GM21528 (cell line): ENCODE results near the gene CYP26C1.

Experiments
- ATAC-seq: cut with Tn5 transposase; IDR thresholded peaks from one replicate; pipeline ENCODE4 v1.9.1; 2021; ENCODE audit warnings: mild to moderate bottlenecking, moderate library complexity; ENCODE audit not compliant: unreplicated experiment, low FRiP score

CYP26C1 gene

DNA sequence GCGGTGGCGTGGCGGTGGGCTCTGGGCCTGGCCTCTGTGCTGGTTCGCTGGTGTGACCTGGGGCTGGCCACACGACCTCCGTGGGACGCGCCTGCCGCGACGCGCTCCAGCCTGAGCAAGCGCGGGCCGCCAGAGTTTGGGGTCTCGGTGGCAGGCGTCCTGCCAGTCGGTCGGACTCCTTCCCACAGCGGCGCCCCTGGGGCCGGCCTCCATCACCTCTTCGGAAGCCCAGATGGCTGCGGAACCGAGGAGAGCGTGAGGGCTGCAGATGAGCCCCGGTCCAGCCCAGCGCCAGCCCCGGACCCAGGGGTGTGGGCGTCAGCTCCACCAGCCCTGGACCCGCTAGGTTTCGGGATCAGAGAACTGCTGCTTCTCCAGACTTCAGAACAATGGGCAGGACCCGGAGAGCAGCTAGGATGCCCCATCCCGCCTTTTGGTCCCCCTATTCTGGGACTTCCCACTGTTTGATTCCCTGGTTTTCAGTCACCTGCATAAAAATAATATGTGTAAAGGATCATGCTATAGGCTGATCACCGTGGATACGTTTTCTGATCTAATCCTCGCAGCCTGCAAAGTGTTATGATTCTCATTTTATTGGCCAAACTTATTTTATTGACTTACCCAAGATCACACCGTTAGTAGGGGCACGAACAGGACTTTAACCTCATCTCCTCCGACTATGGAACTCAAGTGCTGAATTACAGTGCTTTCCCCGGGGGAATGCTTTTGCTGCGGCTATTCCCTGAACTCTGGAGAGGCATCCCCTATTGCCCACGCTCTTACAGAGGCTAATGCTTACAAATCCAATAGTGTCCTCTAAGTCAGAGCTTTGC is 2.8 kb downstream of the CYP26C1 start:
- no peak for ATAC-seq

DNA sequence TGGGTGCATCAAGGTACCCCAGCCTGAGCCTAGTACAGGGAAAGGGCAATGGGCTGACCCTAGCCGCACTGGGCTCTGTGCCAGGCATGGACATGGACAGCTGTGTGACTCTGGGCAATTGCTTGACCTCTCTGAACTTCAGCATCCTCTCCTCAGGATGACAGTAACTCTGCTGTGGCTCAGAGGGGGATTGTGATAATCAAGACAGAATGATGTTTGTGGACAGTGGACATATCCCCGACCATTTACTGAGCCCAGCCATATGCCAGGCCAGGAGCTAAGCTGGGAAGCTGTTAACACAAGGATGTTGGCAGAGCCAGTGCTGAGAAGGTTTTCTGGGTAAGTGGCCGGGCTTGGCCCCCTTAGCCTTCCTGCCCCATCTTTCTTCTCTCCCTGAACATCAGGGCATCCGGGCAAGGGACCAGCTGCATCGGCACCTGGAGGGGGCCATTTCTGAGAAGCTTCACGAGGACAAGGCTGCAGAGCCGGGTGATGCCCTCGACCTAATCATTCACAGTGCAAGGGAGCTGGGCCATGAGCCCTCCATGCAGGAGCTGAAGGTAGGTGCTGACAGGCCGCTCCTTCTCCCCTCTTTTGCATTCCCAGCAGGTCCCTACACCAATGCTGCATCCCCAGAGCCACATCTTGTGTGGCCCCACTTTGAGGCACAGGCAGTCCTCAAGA is 3.5 kb downstream of the CYP26C1 start:
- ATAC-seq, result no peak

DNA sequence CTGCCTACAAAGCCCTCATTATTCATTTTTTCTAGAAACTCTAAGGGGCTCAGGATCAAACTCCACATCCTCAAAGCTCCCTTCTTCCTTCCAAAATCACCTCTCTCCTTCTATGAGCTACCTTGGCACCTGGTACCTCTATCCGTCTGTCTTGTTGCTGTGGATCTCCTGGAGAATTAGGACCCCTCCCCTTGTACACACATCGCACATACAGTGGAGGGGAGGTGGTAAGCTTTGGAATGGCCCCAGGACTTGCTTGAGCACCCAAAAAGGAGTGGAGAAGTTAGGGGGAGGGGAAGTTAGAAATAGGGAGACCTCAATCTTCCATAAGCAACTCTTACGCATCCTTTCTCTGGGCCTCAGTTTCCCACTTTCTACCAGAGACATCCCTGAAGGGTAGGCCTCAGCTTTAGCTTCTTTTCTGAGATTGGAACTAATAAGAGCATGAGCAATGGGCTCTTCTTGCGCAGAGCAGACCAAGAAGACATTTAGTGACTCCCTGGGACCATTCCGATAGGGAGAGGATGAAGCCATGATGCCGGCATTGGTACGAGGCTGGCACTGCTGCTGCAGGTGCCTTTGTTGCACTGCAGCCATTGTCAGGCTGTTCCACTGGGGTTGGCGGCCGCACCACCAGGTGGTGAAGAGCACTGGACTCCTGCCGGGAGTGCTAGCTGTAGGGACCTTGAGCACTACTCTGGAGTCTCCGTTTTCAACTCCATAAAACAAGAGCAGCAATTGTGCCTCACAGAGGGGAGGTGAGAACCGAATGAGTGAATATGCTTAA is 4.5 kb downstream of the CYP26C1 start:
- no peak for ATAC-seq

DNA sequence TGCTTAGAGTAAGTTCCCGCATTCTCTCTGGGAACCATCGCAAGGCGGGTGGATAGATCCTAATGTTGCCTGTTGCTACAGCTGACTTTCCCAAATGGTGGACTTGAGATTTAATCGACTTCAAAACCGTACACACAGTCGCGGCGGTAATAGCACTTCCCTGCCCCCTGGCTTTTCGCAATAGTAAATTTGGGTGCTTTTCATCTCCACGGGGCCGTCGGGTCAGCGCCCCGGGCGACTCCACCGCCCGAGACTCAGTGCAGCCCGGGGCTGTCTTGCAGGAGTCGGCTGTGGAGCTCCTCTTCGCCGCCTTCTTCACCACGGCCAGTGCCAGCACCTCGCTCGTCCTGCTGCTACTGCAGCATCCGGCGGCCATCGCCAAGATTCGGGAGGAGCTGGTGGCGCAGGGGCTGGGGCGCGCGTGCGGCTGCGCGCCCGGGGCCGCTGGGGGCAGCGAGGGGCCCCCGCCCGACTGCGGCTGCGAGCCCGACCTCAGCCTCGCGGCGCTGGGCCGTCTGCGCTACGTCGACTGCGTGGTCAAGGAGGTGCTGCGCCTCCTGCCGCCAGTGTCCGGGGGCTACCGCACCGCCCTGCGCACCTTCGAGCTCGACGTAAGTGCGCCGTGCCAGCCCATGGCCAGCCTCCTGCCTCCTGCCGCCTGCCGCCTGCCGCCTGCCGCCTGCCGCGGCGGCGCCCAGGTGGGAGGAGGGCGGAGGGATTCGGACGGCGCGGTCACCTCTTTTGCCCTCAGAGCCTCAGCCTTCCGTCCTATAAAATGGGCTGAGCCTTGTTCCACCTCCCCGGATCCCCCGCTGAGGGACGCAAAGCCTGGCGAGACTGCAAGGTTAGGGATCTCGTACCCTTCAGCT is 5.3 kb downstream of the CYP26C1 start:
- no peak for ATAC-seq

DNA sequence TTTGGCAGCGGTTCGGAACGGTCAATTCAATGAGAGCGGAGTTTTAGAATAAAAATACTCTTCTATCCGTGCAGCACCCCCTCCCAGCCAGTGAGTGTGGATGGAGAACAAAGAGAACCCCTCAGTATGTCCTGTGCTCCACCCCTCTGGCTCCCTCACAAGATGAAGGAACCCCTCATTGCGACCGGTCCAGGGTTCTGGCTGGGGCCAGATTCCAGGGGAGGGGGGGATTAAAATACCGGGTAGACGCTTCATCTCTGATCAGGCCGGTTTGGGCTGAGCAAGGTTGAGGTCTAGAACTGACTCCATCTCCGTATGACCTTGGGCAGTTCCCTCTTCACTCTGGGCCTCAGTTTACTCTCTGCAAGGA is 5.9 kb downstream of the CYP26C1 start:
- no peak for ATAC-seq

DNA sequence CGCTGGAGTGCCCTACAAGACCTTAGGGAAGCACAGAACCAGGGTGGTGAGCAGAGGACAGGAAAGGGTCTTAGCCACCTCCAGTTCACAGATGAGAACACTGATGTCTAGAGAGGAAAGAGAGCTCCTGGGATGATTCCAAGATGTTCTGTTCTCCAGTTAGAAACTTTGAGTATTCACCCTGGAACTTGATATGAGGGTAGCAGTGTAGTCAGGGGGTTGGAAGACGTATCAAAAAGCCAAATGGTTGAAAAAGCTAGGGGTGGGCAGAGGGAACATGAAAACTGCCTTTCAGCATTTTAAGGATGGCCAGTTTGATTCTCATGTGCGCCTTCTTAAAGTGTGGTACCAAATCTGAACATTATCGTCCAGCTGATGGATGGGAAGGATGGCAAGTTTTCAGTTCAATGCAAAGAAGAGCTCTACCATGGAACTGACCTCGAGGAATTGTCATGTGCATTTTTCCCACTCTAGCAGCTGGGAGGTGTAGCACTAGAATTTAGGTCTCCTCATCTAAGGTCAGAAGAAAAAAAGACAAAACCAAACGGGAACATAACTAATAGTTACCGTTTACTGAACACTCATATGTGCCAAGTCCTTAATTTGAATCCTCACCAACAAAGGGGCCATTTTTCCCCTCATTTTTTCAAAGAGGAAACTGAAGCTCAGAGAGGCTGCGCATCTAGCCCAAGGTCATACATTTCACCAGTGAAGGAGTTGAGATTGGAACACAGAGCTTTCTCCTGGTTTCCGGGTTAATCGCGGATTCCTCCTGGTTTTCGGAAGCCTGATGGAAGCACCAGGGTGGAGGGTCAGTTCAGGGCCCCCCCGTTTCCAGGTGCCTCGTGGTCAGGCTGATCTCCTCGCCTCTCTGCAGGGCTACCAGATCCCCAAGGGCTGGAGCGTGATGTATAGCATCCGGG is 7.1 kb downstream of the CYP26C1 start:
- no peak for ATAC-seq

DNA sequence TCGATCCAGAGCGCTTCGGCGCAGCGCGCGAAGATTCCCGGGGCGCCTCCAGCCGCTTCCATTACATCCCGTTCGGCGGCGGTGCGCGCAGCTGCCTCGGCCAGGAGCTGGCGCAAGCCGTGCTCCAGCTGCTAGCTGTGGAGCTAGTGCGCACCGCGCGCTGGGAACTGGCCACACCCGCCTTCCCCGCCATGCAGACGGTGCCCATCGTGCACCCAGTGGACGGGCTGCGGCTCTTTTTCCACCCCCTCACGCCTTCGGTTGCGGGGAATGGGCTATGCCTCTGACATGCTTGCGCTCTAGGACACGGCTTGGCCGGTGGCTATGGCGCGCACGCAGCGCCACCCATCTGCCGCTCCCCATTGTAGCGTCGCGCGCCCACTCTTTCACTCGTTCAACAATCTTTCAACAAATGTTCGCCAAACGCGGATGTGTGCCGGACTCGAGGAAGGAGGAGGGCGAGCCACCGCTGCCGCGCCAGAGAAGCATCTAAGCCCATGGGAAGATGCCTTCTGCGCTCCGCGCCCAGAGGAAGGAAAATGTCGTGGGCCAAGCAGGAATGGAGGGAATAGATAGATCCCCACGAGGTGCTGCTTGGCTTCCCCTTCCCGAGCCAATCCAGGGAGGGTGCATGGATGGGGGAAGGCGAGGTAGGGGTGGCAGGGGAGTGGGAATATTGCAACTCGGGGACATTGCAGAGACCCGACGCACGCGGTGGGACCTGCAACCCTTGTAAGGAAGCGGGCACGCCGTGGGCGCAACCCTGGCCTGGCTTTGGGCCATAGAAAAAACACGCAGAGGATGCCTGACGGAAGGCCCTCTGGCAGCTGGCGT is 8.0 kb downstream of the CYP26C1 start:
- ATAC-seq, result no peak

DNA sequence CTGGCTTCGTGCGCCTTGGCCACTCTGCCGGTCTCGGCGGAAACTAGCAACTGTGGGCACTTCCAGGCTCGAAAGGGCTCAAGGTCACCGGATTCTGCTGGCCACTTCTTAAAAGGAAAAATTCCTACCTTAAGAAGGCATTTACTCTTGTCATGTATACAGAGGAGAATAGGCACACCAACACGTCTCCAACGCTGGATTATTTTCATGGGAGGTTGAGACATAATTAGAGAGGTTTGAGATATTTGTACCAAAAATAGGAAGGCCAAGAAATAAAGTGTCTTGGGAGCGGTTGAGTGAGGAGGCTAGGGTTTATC is 8.6 kb downstream of the CYP26C1 start:
- ATAC-seq, result no peak

DNA sequence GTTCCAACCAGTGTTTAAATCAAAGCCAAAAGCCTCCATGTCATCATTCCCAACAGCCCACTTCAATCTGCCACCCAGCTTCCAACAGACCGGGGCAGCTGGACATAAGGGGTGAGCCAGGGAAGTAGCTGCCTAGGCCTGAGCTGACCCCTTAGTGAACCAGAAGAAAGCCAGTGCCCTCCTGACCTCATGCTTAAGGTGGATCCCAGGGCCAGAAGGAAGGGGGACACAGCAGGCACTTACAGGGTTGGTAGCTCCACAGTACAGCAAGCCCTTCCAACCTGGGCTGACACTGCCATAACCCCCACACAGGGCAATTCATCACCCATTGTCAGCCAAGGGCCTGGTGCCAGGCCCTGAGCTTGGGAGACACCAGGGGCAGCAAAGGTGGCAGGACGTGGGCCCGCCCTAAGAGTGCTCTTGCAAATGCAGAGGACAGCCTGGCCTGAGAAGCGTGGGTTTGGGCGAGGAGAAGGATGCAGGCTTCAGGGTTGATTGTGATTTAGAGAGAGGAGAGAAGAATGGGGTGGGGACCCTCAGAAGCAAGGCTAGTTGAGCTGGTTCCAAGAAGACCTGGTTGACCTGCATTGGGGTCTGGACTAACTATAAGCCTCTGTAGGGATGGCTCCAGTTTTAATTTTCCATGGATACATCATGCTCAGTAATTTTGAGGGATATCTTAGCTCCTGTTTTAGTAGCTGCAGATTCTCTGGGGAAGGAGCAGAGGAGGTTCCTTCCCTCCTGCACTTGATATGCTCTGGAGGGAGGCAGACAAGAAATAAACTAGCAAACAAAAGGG is 10.0 kb downstream of the CYP26C1 start:
- no peak for ATAC-seq

DNA sequence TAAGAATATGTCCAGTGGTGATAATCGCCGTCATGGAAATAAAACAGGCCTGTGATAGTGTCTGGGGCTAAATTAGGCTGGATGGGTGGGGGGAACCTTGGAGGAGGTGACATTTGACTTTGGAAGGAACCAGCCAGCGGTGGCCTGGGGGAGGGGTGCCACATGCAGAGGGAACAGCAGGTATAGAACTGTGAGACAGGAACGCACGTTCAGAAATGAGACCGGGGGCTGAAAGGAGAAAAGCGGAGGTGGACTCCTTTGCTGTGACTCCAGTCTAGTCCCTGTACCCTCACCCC is 10.5 kb downstream of the CYP26C1 start:
- ATAC-seq, result no peak

DNA sequence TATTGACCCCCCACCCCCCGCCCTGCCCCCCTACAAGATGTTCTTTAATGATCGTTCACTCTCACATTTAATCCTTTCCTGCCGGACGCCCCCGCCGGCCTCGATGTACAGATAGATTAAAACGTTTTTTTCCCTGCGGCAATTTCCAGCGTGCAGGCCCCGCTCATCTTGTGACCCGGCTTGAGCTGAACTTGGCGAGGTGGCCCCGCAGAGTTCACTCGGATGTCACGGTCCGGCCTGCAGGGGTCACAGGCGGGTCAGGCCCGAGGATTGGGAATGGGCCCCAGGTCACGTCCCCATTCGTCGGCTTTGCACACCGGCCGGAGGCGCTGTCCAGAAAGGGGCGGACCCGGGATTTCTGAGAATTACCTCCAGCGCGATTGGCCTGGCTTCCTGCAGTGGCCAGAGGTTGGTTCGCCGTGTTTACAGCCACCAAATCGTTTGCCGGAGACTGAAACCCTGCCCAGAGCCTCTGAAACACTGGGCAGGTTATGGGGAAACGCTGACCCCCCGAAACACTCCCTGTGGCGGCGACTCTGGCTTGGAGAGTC is 11.2 kb downstream of the CYP26C1 start:
- no peak for ATAC-seq

DNA sequence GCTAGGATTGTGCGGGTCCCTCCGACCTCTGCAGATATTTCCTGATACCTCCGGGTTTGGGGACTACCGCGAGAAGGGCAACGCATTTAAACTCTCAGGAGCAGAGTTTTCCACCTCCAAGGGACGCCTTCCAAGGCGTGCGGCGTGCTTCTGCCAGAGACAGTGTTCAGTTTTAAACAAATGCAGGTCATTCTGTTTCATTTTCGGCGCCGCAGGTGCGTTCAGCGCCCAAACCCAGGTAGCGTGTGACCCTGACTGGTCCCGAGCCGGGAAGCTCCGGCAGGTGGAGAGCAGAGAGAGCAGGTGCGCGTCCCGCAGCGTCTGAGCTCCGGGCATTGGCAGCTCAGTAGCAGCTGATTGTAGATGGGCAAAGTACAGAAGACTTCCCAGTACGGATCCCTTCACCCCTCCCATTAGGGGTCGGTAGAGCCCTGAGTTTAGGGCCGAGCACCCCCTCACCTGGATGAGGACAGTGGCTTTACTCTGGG is 11.7 kb downstream of the CYP26C1 start:
- no peak for ATAC-seq

DNA sequence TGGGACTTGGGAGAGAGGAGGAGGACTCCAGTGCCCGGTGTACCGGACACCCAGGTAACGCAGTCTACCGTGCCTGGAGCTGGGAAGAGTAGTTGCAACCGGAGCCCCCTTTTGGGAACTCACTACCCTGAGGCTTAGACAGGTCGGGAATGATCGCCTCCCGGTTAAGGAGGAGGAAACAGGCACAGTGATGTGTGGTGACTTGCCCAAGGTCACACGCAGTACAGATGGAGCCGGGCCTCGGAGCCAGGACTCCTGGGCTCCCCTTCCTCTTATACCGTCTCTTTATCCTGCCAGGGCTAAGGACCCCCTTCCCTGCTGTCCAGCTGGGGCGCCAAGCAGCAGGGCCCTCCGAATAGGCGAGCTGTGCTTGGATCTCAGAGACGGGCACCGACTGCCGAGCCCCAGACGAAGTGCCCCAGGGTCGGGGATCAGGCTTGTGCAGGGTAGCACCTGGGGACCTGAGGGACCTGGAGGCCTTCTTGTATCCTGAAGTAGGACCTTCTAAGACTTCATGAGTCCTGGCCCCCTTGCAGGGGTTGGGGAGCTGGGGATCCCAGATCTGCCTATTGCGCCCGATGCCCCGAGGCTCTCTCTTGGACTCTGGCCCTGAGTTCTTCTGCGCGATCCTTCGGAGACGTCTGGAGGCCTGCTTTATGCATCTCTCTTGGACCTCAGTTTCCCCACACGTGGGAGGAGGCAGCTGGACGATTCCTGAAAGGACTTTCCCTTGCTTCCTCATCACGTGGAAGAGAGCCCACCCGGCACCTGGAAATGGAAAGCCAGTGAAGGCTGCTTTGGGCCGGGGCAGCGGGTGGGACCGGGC is 12.3 kb downstream of the CYP26C1 start:
- ATAC-seq, result no peak

DNA sequence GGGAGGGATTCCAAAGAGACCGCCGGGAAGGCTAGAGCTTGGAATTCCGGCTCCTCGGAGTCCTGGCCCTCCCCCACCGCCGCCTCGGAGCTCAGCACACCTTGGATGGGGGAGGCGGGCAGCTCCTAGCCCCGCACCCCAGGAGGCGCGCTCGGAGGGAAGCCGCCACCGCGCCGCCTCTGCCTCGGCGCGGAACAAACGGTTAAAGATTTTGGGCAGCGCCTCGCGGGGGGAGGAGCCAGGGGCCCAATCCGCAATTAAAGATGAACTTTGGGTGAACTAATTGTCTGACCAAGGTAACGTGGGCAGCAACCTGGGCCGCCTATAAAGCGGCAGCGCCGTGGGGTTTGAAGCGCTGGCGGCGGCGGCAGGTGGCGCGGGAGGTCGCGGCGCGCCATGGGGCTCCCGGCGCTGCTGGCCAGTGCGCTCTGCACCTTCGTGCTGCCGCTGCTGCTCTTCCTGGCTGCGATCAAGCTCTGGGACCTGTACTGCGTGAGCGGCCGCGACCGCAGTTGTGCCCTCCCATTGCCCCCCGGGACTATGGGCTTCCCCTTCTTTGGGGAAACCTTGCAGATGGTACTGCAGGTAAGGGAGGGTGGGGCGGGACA is 13.0 kb downstream of the CYP26C1 start, which contains the start of gene CYP26A1:
CYP26A1 (plus strand) TSS at position 355 of the 608 bp plus-strand sequence; CDS start at position 397, 42 bp downstream.
- ATAC-seq, result no peak

DNA sequence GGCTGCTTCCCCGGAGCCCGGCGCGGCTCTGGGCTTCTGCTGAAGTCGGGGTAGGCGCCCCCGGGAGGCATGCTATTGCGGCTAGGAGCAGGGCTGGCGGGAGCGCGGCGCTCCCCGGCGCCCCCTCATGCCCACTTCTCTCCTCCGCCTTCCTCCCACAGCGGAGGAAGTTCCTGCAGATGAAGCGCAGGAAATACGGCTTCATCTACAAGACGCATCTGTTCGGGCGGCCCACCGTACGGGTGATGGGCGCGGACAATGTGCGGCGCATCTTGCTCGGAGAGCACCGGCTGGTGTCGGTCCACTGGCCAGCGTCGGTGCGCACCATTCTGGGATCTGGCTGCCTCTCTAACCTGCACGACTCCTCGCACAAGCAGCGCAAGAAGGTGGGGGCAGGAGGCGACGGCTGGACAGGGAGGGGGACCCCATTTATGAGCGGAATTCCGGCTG is 13.6 kb downstream of the CYP26C1 start:
- no peak for ATAC-seq
